ENCODE results near the gene ELOVL6.

Gene ELOVL6

DNA sequence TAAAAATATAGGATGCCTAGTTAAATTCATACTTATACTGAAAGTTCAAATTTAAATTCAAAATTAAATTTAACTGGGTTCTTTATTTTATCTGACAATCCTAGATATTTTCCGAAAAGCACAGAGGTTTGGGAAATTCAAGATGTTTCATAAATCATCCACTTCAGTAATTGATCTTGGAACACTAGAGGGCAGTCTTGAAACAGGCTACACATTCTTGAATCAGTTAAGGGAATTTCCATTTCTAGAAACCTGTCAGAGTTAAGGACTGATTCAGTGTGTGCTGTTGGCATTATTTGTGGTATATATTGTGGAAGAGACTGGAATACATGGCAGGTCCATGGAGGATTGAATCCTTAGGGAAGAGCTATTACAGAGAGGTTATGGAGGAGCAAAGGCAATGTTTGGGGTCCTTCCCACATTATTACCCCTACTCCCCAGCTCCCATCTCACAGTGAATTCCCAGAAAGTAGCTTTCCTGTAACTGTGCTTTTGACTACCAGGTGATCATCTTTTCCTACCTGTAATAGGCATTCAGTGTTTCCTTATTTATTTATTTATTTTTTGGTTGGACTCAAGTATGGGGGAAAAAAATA is 192.9 kb downstream of the ELOVL6 start:
- Histone ChIP-seq H3K4me3 (ENCODE audit: low read length in 2 of 2) (no peak overlapping the region), H3K9ac (ENCODE audit: low read length in 2 of 2) (no peak overlapping the region), H3K4me1 (ENCODE audit: control insufficient read depth, insufficient read depth, low read length) (no peaks in the 10 kb centered on the region), H3K9me3 (ENCODE audit: control insufficient read depth in 2 of 2, low read length in 2 of 2) (no peaks in the 10 kb centered on the region), H3K27ac (ENCODE audit: low read length) (no peak overlapping the region), H3K27me3 (ENCODE audit: control insufficient read depth in 1 of 2, insufficient read depth in 2 of 2, low read length in 2 of 2) (no peaks in the 10 kb centered on the region), H3K36me3 (ENCODE audit: control insufficient read depth in 2 of 2, insufficient read depth in 2 of 2, low read length in 2 of 2) (no peaks in the 10 kb centered on the region)

DNA sequence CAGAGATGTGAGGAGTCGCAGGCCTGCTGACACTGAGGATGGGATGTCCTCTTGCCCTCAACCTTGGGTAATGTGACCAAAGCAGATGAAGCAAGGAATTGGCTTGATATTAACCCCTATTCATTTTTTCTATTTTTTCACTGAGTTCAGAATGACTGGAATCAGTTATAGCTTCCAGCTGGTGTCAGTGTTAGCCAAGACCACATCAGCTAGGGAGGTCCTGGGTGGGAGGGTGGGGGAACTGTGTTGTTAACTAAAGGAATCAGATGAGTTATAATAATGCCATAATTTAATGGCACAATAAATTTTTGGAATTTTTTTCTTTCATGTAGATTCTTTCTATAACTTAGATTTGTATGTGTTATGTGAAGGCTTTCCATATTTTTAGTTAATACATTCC is 193.9 kb downstream of the ELOVL6 start:
- Histone ChIP-seq H3K27ac (ENCODE audit: low read length) (no peak overlapping the region), H3K4me3 (ENCODE audit: low read length in 2 of 2) (no peak overlapping the region), H3K4me1 (ENCODE audit: control insufficient read depth, insufficient read depth, low read length) (no peaks in the 10 kb centered on the region), H3K9me3 (ENCODE audit: control insufficient read depth in 2 of 2, low read length in 2 of 2) (no peaks in the 10 kb centered on the region), H3K27me3 (ENCODE audit: control insufficient read depth in 1 of 2, insufficient read depth in 2 of 2, low read length in 2 of 2) (no peaks in the 10 kb centered on the region), H3K36me3 (ENCODE audit: control insufficient read depth in 2 of 2, insufficient read depth in 2 of 2, low read length in 2 of 2) (no peaks in the 10 kb centered on the region), H3K9ac (ENCODE audit: low read length in 2 of 2) (no peak overlapping the region)

DNA sequence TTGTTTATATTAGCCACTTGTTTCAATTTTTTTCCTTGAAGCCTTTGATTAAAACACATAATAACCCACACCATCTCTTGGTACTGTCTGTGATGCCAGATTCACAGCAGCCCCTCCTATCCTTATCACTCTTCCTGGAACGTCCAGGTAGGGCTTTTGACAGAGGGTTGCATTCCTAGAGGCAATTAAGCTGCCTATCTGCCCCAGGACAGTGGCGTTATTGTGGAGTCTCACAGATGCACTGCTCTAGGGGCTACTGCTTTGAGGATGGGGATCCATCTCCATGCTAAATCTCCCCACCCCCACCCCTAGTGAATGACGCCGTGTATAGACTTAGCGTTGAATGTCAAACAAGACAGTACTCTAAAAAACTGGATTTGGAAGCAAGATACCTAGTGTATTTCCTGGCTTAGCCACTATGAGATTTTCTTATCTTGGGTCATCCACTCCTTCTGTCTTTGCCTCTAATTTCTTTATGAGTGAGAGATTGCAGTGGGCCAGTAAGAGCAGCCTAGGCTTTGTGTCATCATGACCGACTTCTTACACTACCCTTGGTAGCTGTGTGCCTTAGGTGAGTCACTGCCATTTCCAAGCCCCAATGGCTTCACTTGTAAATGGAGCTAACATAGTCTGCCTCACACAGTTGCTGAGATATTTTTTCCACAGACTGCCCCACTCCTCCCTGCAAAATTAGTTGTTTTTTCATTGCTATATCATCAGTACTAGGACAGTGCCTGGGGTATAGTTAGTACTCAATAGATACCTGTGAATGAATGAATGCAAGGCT is 194.8 kb downstream of the ELOVL6 start:
- Histone ChIP-seq H3K27me3 (ENCODE audit: control insufficient read depth in 1 of 2, insufficient read depth in 2 of 2, low read length in 2 of 2) (no peaks in the 10 kb centered on the region), H3K27ac (ENCODE audit: low read length) (no peak overlapping the region)

DNA sequence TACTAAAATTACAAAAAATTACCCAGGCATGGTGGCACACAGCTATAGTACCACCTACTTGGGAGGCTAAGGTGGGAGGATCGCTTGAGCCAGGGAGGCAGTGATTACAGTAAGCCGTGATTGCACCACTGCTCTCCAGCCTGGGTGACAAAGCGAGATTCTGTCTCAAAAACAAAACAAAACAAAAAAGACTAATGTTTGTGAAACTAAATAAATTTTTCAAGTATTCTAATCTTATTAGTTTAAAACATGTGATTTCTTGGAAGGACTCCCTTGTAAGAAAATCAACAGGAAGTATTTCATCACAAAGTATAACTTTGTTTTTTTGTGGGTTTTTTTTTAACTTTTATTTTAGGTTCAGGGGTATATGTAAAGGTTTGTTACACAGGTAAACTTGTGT is 196.1 kb downstream of the ELOVL6 start:
- no peaks in the 10 kb centered on the region for H3K4me1 ChIP-seq (ENCODE audit: control insufficient read depth, insufficient read depth, low read length)
- no peak overlapping the region for H3K27ac ChIP-seq (ENCODE audit: low read length)
- no peak overlapping the region for H3K9ac ChIP-seq (ENCODE audit: low read length in 2 of 2)
- no peaks in the 10 kb centered on the region for H3K27me3 ChIP-seq (ENCODE audit: control insufficient read depth in 1 of 2, insufficient read depth in 2 of 2, low read length in 2 of 2)
- H3K4me3 ChIP-seq (ENCODE audit: low read length in 2 of 2) = no peak overlapping the region
- no peaks in the 10 kb centered on the region for H3K36me3 ChIP-seq (ENCODE audit: control insufficient read depth in 2 of 2, insufficient read depth in 2 of 2, low read length in 2 of 2)
- no peaks in the 10 kb centered on the region for H3K9me3 ChIP-seq (ENCODE audit: control insufficient read depth in 2 of 2, low read length in 2 of 2)

More for the DNA sequence above, 194.8 kb downstream of the ELOVL6 start:
- no peaks in the 10 kb centered on the region for H3K4me1 ChIP-seq (ENCODE audit: control insufficient read depth, insufficient read depth, low read length)
- no peak overlapping the region for H3K4me3 ChIP-seq (ENCODE audit: low read length in 2 of 2)
- H3K9ac ChIP-seq (ENCODE audit: low read length in 2 of 2) = no peak overlapping the region
- no peaks in the 10 kb centered on the region for H3K36me3 ChIP-seq (ENCODE audit: control insufficient read depth in 2 of 2, insufficient read depth in 2 of 2, low read length in 2 of 2)
- no peaks in the 10 kb centered on the region for H3K9me3 ChIP-seq (ENCODE audit: control insufficient read depth in 2 of 2, low read length in 2 of 2)

DNA sequence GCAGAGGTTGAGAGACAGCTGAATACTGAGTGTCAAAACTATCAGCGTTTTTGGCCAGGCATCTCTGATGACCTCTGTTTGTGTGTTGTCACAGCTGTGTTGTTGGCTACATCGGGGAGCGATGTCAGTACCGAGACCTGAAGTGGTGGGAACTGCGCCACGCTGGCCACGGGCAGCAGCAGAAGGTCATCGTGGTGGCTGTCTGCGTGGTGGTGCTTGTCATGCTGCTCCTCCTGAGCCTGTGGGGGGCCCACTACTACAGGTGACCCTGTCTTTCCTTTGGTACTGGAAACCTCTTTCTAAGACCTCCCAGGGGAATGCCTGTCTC is 198.9 kb downstream of the ELOVL6 start:
- H3K9ac ChIP-seq (ENCODE audit: low read length in 2 of 2) = no peak overlapping the region
- no peaks in the 10 kb centered on the region for H3K4me1 ChIP-seq (ENCODE audit: control insufficient read depth, insufficient read depth, low read length)
- H3K4me3 ChIP-seq (ENCODE audit: low read length in 2 of 2) = no peak overlapping the region
- H3K9me3 ChIP-seq (ENCODE audit: control insufficient read depth in 2 of 2, low read length in 2 of 2) = no peaks in the 10 kb centered on the region
- no peaks in the 10 kb centered on the region for H3K27me3 ChIP-seq (ENCODE audit: control insufficient read depth in 1 of 2, insufficient read depth in 2 of 2, low read length in 2 of 2)
- no peak overlapping the region for H3K27ac ChIP-seq (ENCODE audit: low read length)
- no peaks in the 10 kb centered on the region for H3K36me3 ChIP-seq (ENCODE audit: control insufficient read depth in 2 of 2, insufficient read depth in 2 of 2, low read length in 2 of 2)

DNA sequence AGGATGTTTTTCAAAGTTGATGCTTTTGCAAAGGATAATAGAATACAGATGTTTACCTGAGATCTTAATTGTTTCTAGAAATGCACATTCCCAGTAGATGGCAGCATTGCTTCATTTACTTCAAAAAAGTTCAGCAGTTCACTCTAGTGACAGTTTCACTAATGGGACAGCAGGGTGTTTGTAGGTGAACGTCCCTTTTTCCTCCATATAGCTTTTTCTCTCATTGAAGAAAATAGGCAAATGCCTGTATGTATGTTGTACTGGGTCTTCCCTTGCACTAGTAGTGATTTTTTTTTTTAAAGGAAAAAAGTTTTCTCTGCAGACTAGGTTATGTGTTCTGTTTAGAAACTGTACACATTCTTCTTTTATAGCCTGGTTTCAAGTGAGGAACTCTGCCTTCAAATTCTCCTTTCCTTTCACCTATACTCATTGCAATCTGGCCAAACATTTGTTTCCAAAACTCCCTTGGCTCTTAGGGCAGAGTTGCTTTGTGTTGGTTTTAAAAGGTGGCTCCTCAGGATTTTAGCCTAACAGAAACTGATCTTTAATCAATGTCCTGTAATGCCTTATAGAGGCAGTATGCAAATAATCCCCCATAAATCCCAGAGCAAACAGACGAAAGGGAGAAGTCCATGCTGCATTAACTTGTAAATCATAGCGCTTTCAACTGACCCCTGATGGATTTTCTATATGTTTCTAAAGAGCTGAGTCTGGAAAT is 199.4 kb downstream of the ELOVL6 start:
- Histone ChIP-seq H3K27me3 (ENCODE audit: control insufficient read depth in 1 of 2, insufficient read depth in 2 of 2, low read length in 2 of 2) (no peaks in the 10 kb centered on the region), H3K4me1 (ENCODE audit: control insufficient read depth, insufficient read depth, low read length) (no peaks in the 10 kb centered on the region), H3K9me3 (ENCODE audit: control insufficient read depth in 2 of 2, low read length in 2 of 2) (no peaks in the 10 kb centered on the region), H3K9ac (ENCODE audit: low read length in 2 of 2) (no peak overlapping the region), H3K27ac (ENCODE audit: low read length) (no peak overlapping the region), H3K4me3 (ENCODE audit: low read length in 2 of 2) (no peak overlapping the region), H3K36me3 (ENCODE audit: control insufficient read depth in 2 of 2, insufficient read depth in 2 of 2, low read length in 2 of 2) (no peaks in the 10 kb centered on the region)

DNA sequence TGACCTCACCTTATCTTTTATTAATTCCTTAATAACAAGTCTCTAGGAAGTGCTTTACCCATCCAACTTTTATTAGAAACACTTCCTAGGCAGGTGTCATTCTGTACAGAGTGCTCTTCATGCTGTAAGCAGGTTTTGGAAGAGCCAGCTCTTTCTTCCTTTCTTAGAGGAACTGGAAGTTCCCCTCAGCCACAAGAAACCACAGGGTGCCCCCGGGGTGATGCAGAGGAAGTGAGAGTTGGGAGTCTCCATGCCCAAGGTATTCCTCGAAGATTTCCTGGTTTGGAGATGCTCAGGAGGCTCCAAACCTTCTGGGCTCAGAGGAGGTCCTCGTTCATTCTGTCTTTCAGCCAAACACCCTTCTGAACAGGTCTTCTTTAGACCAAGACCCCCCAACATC is 201.9 kb downstream of the ELOVL6 start:
- Histone ChIP-seq H3K4me1 (ENCODE audit: control insufficient read depth, insufficient read depth, low read length) (no peaks in the 10 kb centered on the region), H3K36me3 (ENCODE audit: control insufficient read depth in 2 of 2, insufficient read depth in 2 of 2, low read length in 2 of 2) (no peaks in the 10 kb centered on the region), H3K27me3 (ENCODE audit: control insufficient read depth in 1 of 2, insufficient read depth in 2 of 2, low read length in 2 of 2) (no peaks in the 10 kb centered on the region), H3K9ac (ENCODE audit: low read length in 2 of 2) (no peak overlapping the region), H3K27ac (ENCODE audit: low read length) (no peak overlapping the region), H3K4me3 (ENCODE audit: low read length in 2 of 2) (no peak overlapping the region), H3K9me3 (ENCODE audit: control insufficient read depth in 2 of 2, low read length in 2 of 2) (no peaks in the 10 kb centered on the region)
